ENCODE measurements around the gene HSP90B1. TPM values are rescaled to one million over a fixed set of nuclear protein-coding genes. Genes with fewer than 3 reads are reported as not detected.

HSP90B1 gene
- total RNA-seq (ENCODE audit: low replicate concordance), result 665 and 748 TPM in 2 replicates

GRCh38 chr12:103930034-103930786 lies at the start of gene HSP90B1:
Gene HSP90B1, plus strand, starts transcription at chr12:103930410. Its CDS starts 106 bp downstream, at chr12:103930516.

GRCh38 chr12:103965590-103966504 lies 35.6 kb downstream of the HSP90B1 start, which contains the start of gene TDG:
Gene TDG, plus strand, starts transcription at chr12:103965872. Its CDS starts 166 bp downstream, at chr12:103966038.

Other genes with a start within 250 kb of the HSP90B1 start
- 3.6 and 5.2 TPM in 2 replicates for gene NT5DC3, start 89.2 kb upstream of the HSP90B1 start, total RNA-seq (ENCODE audit: low replicate concordance)
- gene TDG, start 35.5 kb downstream of the HSP90B1 start, total RNA-seq (ENCODE audit: low replicate concordance), result 10.2 and 26.7 TPM in 2 replicates
- gene GLT8D2, start 119.8 kb downstream of the HSP90B1 start, total RNA-seq (ENCODE audit: low replicate concordance), result 11.9 and 46.4 TPM in 2 replicates
- gene HCFC2, start 134.1 kb downstream of the HSP90B1 start, total RNA-seq (ENCODE audit: low replicate concordance), result 19.8 and 20.0 TPM in 2 replicates
- 12.4 and 18.4 TPM in 2 replicates for gene NFYB, start 207.8 kb downstream of the HSP90B1 start, total RNA-seq (ENCODE audit: low replicate concordance)